ENCODE measurements around the gene CRBN. TPM values are rescaled to one million over a fixed set of nuclear protein-coding genes. Genes with fewer than 3 reads are reported as not detected.

The CRBN gene
- total RNA-seq, 1 donor from 2014 or later, result 36.8 TPM

- DNase-seq (ENCODE audit: low spot score), result no peak
- H3K4me1 Mint-ChIP-seq (ENCODE audit: low read depth), result peaks cover 30% of the 10 kb centered on the region
- H3K36me3 Mint-ChIP-seq (ENCODE audit: low read depth), result peaks cover 19% of the 10 kb centered on the region
- peak overlapping the region; percentile 99 for H3K27ac Mint-ChIP-seq
- H3K9me3 Mint-ChIP-seq, result peaks cover 3% of the 10 kb centered on the region
- intact Hi-C loops (cut with micrococcal nuclease), result loop anchor here (1.0 to 2.0 kb wide), 4 partner anchors 23 to 1177 kb away; partner anchors contain the start of genes CRBN and SETMAR
- peaks cover 2% of the 10 kb centered on the region for H3K27me3 Mint-ChIP-seq (ENCODE audit: insufficient read depth)
- H3K4me3 Mint-ChIP-seq, result peak overlapping the region; percentile 99
Observed at GRCh38 chr3:3125977-3126376, 53.5 kb downstream of the CRBN start.

GRCh38 chr3:3119393-3119851 is 60.1 kb downstream of the CRBN start:
- no peaks in the 10 kb centered on the region for H3K9me3 Mint-ChIP-seq
- DNase-seq (ENCODE audit: low spot score), result no peak
- intact Hi-C loops (cut with micrococcal nuclease), result no loop called here
- H3K27ac Mint-ChIP-seq, result no peak overlapping the region
- peaks cover 8% of the 10 kb centered on the region for H3K27me3 Mint-ChIP-seq (ENCODE audit: insufficient read depth)
- H3K4me1 Mint-ChIP-seq (ENCODE audit: low read depth), result no peaks in the 10 kb centered on the region
- no peaks in the 10 kb centered on the region for H3K36me3 Mint-ChIP-seq (ENCODE audit: low read depth)
- no peak overlapping the region for H3K4me3 Mint-ChIP-seq

GRCh38 chr3:3117651-3118050 is 61.8 kb downstream of the CRBN start:
- no peak overlapping the region for H3K4me3 Mint-ChIP-seq

GRCh38 chr3:3113042-3113709 is 66.3 kb downstream of the CRBN start:
- intact Hi-C loops (cut with micrococcal nuclease), result no loop called here
- Mint-ChIP-seq H3K9me3 (no peaks in the 10 kb centered on the region), H3K27me3 (ENCODE audit: insufficient read depth) (peaks cover 13% of the 10 kb centered on the region), H3K4me1 (ENCODE audit: low read depth) (peaks cover 6% of the 10 kb centered on the region), H3K27ac (no peak overlapping the region), H3K4me3 (no peak overlapping the region), H3K36me3 (ENCODE audit: low read depth) (no peaks in the 10 kb centered on the region)
- DNase-seq (ENCODE audit: low spot score), result no peak

More at GRCh38 chr3:3117651-3118050, 61.8 kb downstream of the CRBN start:
- Mint-ChIP-seq H3K4me1 (ENCODE audit: low read depth) (no peaks in the 10 kb centered on the region), H3K27ac (no peak overlapping the region), H3K9me3 (no peaks in the 10 kb centered on the region), H3K27me3 (ENCODE audit: insufficient read depth) (peaks cover 10% of the 10 kb centered on the region), H3K36me3 (ENCODE audit: low read depth) (no peaks in the 10 kb centered on the region)
- intact Hi-C loops (cut with micrococcal nuclease), result no loop called here
- DNase-seq (ENCODE audit: low spot score), result no peak

- no peak overlapping the region for H3K4me3 Mint-ChIP-seq
- intact Hi-C loops (cut with micrococcal nuclease), result no loop called here
- no peak overlapping the region for H3K27ac Mint-ChIP-seq
- H3K9me3 Mint-ChIP-seq, result no peaks in the 10 kb centered on the region
- H3K27me3 Mint-ChIP-seq (ENCODE audit: insufficient read depth), result peaks cover 15% of the 10 kb centered on the region
- no peak for DNase-seq (ENCODE audit: low spot score)
- H3K4me1 Mint-ChIP-seq (ENCODE audit: low read depth), result peaks cover 6% of the 10 kb centered on the region
- no peaks in the 10 kb centered on the region for H3K36me3 Mint-ChIP-seq (ENCODE audit: low read depth)
Observed at GRCh38 chr3:3110749-3111361, 68.6 kb downstream of the CRBN start.

GRCh38 chr3:3110299-3110630 is 69.2 kb downstream of the CRBN start, which contains the start of gene IL5RA:
TSS of gene IL5RA (minus strand) at chr3:3110374. CDS start at chr3:3104984, 5,390 bp downstream.
- peaks cover 15% of the 10 kb centered on the region for H3K27me3 Mint-ChIP-seq (ENCODE audit: insufficient read depth)
- no peak within 1 kb of the TSS for H3K27ac Mint-ChIP-seq
- H3K4me3 Mint-ChIP-seq, result no peak within 1 kb of the TSS
- no peaks in the 10 kb centered on the region for H3K9me3 Mint-ChIP-seq
- peaks cover 6% of the 10 kb centered on the region for H3K4me1 Mint-ChIP-seq (ENCODE audit: low read depth)
- no peaks in the 10 kb centered on the region for H3K36me3 Mint-ChIP-seq (ENCODE audit: low read depth)
- intact Hi-C loops (cut with micrococcal nuclease), result no loop called here
- no peak for DNase-seq (ENCODE audit: low spot score)

GRCh38 chr3:3109407-3110298 is 69.8 kb downstream of the CRBN start:
- intact Hi-C loops (cut with micrococcal nuclease), result no loop called here
- H3K4me3 Mint-ChIP-seq, result no peak overlapping the region
- DNase-seq (ENCODE audit: low spot score), result no peak
- H3K27me3 Mint-ChIP-seq (ENCODE audit: insufficient read depth), result peaks cover 15% of the 10 kb centered on the region
- no peaks in the 10 kb centered on the region for H3K36me3 Mint-ChIP-seq (ENCODE audit: low read depth)
- H3K4me1 Mint-ChIP-seq (ENCODE audit: low read depth), result peaks cover 6% of the 10 kb centered on the region
- H3K27ac Mint-ChIP-seq, result no peak overlapping the region
- no peaks in the 10 kb centered on the region for H3K9me3 Mint-ChIP-seq

- no peak overlapping the region for H3K4me3 Mint-ChIP-seq
- H3K36me3 Mint-ChIP-seq (ENCODE audit: low read depth), result no peaks in the 10 kb centered on the region
- H3K27me3 Mint-ChIP-seq (ENCODE audit: insufficient read depth), result peaks cover 13% of the 10 kb centered on the region
- intact Hi-C loops (cut with micrococcal nuclease), result no loop called here
- no peak overlapping the region for H3K27ac Mint-ChIP-seq
- no peak for DNase-seq (ENCODE audit: low spot score)
- H3K4me1 Mint-ChIP-seq (ENCODE audit: low read depth), result peaks cover 6% of the 10 kb centered on the region
- H3K9me3 Mint-ChIP-seq, result no peaks in the 10 kb centered on the region
Observed at GRCh38 chr3:3107858-3108257, 71.6 kb downstream of the CRBN start.

- Mint-ChIP-seq H3K9me3 (no peaks in the 10 kb centered on the region), H3K27me3 (ENCODE audit: insufficient read depth) (peaks cover 11% of the 10 kb centered on the region), H3K27ac (no peak overlapping the region), H3K4me3 (no peak overlapping the region), H3K4me1 (ENCODE audit: low read depth) (peaks cover 6% of the 10 kb centered on the region), H3K36me3 (ENCODE audit: low read depth) (no peaks in the 10 kb centered on the region)
- no peak for DNase-seq (ENCODE audit: low spot score)
- intact Hi-C loops (cut with micrococcal nuclease), result no loop called here
Observed at GRCh38 chr3:3107181-3107580, 72.3 kb downstream of the CRBN start.

GRCh38 chr3:3105815-3106214 is 73.7 kb downstream of the CRBN start:
- intact Hi-C loops (cut with micrococcal nuclease), result no loop called here
- H3K36me3 Mint-ChIP-seq (ENCODE audit: low read depth), result no peaks in the 10 kb centered on the region
- no peak overlapping the region for H3K27ac Mint-ChIP-seq
- H3K27me3 Mint-ChIP-seq (ENCODE audit: insufficient read depth), result peaks cover 11% of the 10 kb centered on the region
- no peaks in the 10 kb centered on the region for H3K9me3 Mint-ChIP-seq
- H3K4me1 Mint-ChIP-seq (ENCODE audit: low read depth), result peaks cover 6% of the 10 kb centered on the region
- no peak overlapping the region for H3K4me3 Mint-ChIP-seq
- no peak for DNase-seq (ENCODE audit: low spot score)

GRCh38 chr3:3105246-3105645 is 74.2 kb downstream of the CRBN start:
- Mint-ChIP-seq H3K4me1 (ENCODE audit: low read depth) (peaks cover 6% of the 10 kb centered on the region), H3K9me3 (no peaks in the 10 kb centered on the region), H3K4me3 (no peak overlapping the region)

GRCh38 chr3:3102751-3103150 is 76.7 kb downstream of the CRBN start:
- Mint-ChIP-seq H3K36me3 (ENCODE audit: low read depth) (no peaks in the 10 kb centered on the region), H3K4me3 (no peak overlapping the region), H3K27me3 (ENCODE audit: insufficient read depth) (peaks cover 8% of the 10 kb centered on the region), H3K27ac (no peak overlapping the region), H3K9me3 (no peaks in the 10 kb centered on the region), H3K4me1 (ENCODE audit: low read depth) (no peaks in the 10 kb centered on the region)
- DNase-seq (ENCODE audit: low spot score), result no peak
- intact Hi-C loops (cut with micrococcal nuclease), result no loop called here

More at GRCh38 chr3:3105246-3105645, 74.2 kb downstream of the CRBN start:
- intact Hi-C loops (cut with micrococcal nuclease), result no loop called here
- no peak for DNase-seq (ENCODE audit: low spot score)
- Mint-ChIP-seq H3K27ac (no peak overlapping the region), H3K27me3 (ENCODE audit: insufficient read depth) (peaks cover 11% of the 10 kb centered on the region), H3K36me3 (ENCODE audit: low read depth) (no peaks in the 10 kb centered on the region)

All from activated T-helper 1 cell treated with anti-CD3 and anti-CD28 coated beads, Interleukin-12 subunit alpha, Interleukin-12 subunit beta, Interleukin-2, Interleukin-4 antibody, amounts not matched to agents 30 ng/mL and 10 ng/mL and 1 ng/mL, durations not matched to agents 14 hours and 24 hours and 36 hours (primary cell).